Measurements from ENCODE around the gene GLI2. TPM values are rescaled to one million over a fixed set of nuclear protein-coding genes. Genes with fewer than 3 reads are reported as not detected.
A peak's percentile ranks its signal among the peaks of the same experiment; 100 is the strongest.

Gene GLI2
- total and polyA plus RNA-seq, 2 experiments from 2014 or later = 53.6 to 57.0 TPM

DNA sequence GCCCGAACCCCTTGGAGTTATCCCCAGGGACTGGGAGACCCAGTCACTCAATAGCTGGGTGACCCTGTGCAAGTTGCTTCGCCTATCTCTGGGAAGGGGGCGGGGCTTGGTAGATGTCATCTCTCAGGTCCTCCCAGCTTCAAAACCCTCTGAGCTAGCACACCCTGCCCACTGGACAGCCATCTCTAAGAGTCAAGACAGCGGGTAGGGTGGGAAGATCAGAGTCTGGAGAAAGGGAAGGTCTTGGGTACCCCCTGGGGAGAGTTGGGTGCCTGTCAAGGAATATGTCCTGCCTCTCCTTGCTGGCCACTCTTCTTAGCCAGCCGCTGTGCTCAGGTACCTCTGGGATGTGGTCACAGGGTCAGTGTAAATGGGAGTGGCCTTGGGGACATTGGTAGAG, 8.0 kb downstream of the GLI2 start:
- peaks cover 5% of the 10 kb centered on the region; the same call in 1 of the 2 replicates for H3K9me2 ChIP-seq (ENCODE audit: insufficient read depth)
- Mint-ChIP-seq H3K36me3 (ENCODE audit: low read depth) (no peaks in the 10 kb centered on the region; the same call in 2 of the 3 replicates), H3K27ac (no peak overlapping the region), H3K4me3 (peak overlapping the region; percentile 9; the same call in 1 of the 3 replicates), H3K9me3 (no peaks in the 10 kb centered on the region), H3K27me3 (ENCODE audit: insufficient read depth, low read depth, poor library complexity) (peaks cover 10% of the 10 kb centered on the region), H3K4me1 (peaks cover 82% of the 10 kb centered on the region)
- no peak overlapping the region for H3K4me3 ChIP-seq
- peaks cover 96% of the 10 kb centered on the region for H3K79me2 ChIP-seq (replicated peaks; ENCODE audit: insufficient read depth)
- no peak for TF ChIP-seq NANOG (IDR thresholded peaks at IDR 0.05; ENCODE audit: borderline replicate concordance)
- TF ChIP-seq EZH2 (IDR thresholded peaks at IDR 0.05; ENCODE audit: low read depth, unreplicated experiment) = no peak
- no peak for TF ChIP-seq POLR2AphosphoS5 (IDR thresholded peaks at IDR 0.05; ENCODE audit: low read depth)
- TF ChIP-seq EZH2phosphoT487 (IDR thresholded peaks at IDR 0.05; ENCODE audit: unreplicated experiment) = no peak
- TF ChIP-seq, protein P1, sequence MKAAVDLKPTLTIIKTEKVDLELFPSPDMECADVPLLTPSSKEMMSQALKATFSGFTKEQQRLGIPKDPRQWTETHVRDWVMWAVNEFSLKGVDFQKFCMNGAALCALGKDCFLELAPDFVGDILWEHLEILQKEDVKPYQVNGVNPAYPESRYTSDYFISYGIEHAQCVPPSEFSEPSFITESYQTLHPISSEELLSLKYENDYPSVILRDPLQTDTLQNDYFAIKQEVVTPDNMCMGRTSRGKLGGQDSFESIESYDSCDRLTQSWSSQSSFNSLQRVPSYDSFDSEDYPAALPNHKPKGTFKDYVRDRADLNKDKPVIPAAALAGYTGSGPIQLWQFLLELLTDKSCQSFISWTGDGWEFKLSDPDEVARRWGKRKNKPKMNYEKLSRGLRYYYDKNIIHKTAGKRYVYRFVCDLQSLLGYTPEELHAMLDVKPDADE (IDR thresholded peaks at IDR 0.05) = no peak
- TF ChIP-seq CTCF (conservative IDR thresholded peaks at IDR 0.05; ENCODE audit: low read depth in 2 of 2) = no peak
- no peak for TF ChIP-seq JUNB (IDR thresholded peaks at IDR 0.05; ENCODE audit: unreplicated experiment)
- H4K20me1 ChIP-seq (replicated peaks; ENCODE audit: insufficient read depth) = peaks cover 49% of the 10 kb centered on the region
- H3K4me2 ChIP-seq = peak overlapping the region; percentile 96
- H3K27ac ChIP-seq (ENCODE audit: low read depth) = no peak overlapping the region
- no peak overlapping the region for H2AFZ ChIP-seq
- H3K36me3 ChIP-seq (ENCODE audit: insufficient read depth) = no peaks in the 10 kb centered on the region
- peaks cover 18% of the 10 kb centered on the region for H3F3A ChIP-seq (replicated peaks; ENCODE audit: low read depth)
- DNase-seq (ENCODE audit: low spot score) = no peak
- no peak for ATAC-seq
- peaks cover 75% of the 10 kb centered on the region for H3K4me1 ChIP-seq (ENCODE audit: insufficient read depth)
- no peaks in the 10 kb centered on the region for H3K27me3 ChIP-seq (ENCODE audit: insufficient read depth)

GRCh38 chr2:120744817-120745216, 9.1 kb downstream of the GLI2 start:
- Mint-ChIP-seq H3K27me3 (ENCODE audit: insufficient read depth, low read depth, poor library complexity) (peaks cover 10% of the 10 kb centered on the region), H3K27ac (no peak overlapping the region), H3K4me3 (no peak overlapping the region), H3K36me3 (ENCODE audit: low read depth) (no peaks in the 10 kb centered on the region; the same call in 2 of the 3 replicates), H3K9me3 (no peaks in the 10 kb centered on the region), H3K4me1 (peaks cover 82% of the 10 kb centered on the region)
- Histone ChIP-seq H3K4me1 (ENCODE audit: insufficient read depth) (peaks cover 75% of the 10 kb centered on the region), H3K36me3 (ENCODE audit: insufficient read depth) (no peaks in the 10 kb centered on the region), H3K79me2 (replicated peaks; ENCODE audit: insufficient read depth) (peaks cover 96% of the 10 kb centered on the region), H3K27ac (ENCODE audit: low read depth) (no peak overlapping the region), H3K27me3 (ENCODE audit: insufficient read depth) (no peaks in the 10 kb centered on the region), H2AFZ (no peak overlapping the region), H4K20me1 (replicated peaks; ENCODE audit: insufficient read depth) (peaks cover 53% of the 10 kb centered on the region), H3K4me2 (no peak overlapping the region), H3K9me2 (ENCODE audit: insufficient read depth) (peaks cover 9% of the 10 kb centered on the region; the same call in 1 of the 2 replicates), H3F3A (replicated peaks; ENCODE audit: low read depth) (peaks cover 20% of the 10 kb centered on the region), H3K4me3 (no peak overlapping the region)
- DNase-seq (ENCODE audit: low spot score) = no peak
- ATAC-seq = no peak
- no peak for TF ChIP-seq CTCF (conservative IDR thresholded peaks at IDR 0.05; ENCODE audit: low read depth in 2 of 2)
- no peak for TF ChIP-seq STAT1 (IDR thresholded peaks at IDR 0.05; ENCODE audit: unreplicated experiment)
- no peak for TF ChIP-seq ZNF114 (CRISPR knock-in tag; IDR thresholded peaks at IDR 0.05)
- TF ChIP-seq EZH2phosphoT487 (IDR thresholded peaks at IDR 0.05; ENCODE audit: unreplicated experiment) = no peak
- no peak for TF ChIP-seq EZH2 (IDR thresholded peaks at IDR 0.05; ENCODE audit: low read depth, unreplicated experiment)
- no peak for TF ChIP-seq CREB1 (CRISPR knock-in tag; IDR thresholded peaks at IDR 0.05; ENCODE audit: low read depth)
- TF ChIP-seq, protein P1 (IDR thresholded peaks at IDR 0.05) = no peak
- no peak for TF ChIP-seq JUNB (IDR thresholded peaks at IDR 0.05; ENCODE audit: unreplicated experiment)
- TF ChIP-seq, protein P2, sequence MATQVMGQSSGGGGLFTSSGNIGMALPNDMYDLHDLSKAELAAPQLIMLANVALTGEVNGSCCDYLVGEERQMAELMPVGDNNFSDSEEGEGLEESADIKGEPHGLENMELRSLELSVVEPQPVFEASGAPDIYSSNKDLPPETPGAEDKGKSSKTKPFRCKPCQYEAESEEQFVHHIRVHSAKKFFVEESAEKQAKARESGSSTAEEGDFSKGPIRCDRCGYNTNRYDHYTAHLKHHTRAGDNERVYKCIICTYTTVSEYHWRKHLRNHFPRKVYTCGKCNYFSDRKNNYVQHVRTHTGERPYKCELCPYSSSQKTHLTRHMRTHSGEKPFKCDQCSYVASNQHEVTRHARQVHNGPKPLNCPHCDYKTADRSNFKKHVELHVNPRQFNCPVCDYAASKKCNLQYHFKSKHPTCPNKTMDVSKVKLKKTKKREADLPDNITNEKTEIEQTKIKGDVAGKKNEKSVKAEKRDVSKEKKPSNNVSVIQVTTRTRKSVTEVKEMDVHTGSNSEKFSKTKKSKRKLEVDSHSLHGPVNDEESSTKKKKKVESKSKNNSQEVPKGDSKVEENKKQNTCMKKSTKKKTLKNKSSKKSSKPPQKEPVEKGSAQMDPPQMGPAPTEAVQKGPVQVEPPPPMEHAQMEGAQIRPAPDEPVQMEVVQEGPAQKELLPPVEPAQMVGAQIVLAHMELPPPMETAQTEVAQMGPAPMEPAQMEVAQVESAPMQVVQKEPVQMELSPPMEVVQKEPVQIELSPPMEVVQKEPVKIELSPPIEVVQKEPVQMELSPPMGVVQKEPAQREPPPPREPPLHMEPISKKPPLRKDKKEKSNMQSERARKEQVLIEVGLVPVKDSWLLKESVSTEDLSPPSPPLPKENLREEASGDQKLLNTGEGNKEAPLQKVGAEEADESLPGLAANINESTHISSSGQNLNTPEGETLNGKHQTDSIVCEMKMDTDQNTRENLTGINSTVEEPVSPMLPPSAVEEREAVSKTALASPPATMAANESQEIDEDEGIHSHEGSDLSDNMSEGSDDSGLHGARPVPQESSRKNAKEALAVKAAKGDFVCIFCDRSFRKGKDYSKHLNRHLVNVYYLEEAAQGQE (IDR thresholded peaks at IDR 0.05; ENCODE audit: unreplicated experiment) = no peak
- TF ChIP-seq ZNF331 (CRISPR knock-in tag; IDR thresholded peaks at IDR 0.05; ENCODE audit: low read depth) = no peak
